AG09309 (cell line): ENCODE results near the gene BAIAP2L2.
"Not testable (repeated sequence)": the region's sequence is repeated elsewhere in the genome, so short reads cannot be mapped to it uniquely, and the experiment has no call there.

Experiments
- DNase-seq: peaks from one replicate; pipeline ENCODE4 v3.0.0-alpha.2; 2010; ENCODE audit warnings: low read depth
- H3K4me3 ChIP-seq: 2 replicates; pipeline ENCODE4 v1.5.1; 2011; ENCODE audit warnings: mild to moderate bottlenecking, low read depth, low read length, moderate library complexity; ENCODE audit not compliant: control insufficient read depth
- TF ChIP-seq, protein P1 (sequence below): IDR thresholded peaks from 2 replicates; pipeline ENCODE4 v1.5.1; 2011; ENCODE audit warnings: mild to moderate bottlenecking, low read depth, low read length, inconsistent platforms; ENCODE audit not compliant: insufficient read depth, control insufficient read depth; ENCODE audit errors: missing control alignments

The BAIAP2L2 gene, protein sequence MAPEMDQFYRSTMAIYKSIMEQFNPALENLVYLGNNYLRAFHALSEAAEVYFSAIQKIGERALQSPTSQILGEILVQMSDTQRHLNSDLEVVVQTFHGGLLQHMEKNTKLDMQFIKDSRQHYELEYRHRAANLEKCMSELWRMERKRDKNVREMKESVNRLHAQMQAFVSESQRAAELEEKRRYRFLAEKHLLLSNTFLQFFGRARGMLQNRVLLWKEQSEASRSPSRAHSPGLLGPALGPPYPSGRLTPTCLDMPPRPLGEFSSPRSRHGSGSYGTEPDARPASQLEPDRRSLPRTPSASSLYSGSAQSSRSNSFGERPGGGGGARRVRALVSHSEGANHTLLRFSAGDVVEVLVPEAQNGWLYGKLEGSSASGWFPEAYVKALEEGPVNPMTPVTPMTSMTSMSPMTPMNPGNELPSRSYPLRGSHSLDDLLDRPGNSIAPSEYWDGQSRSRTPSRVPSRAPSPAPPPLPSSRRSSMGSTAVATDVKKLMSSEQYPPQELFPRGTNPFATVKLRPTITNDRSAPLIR

DNA sequence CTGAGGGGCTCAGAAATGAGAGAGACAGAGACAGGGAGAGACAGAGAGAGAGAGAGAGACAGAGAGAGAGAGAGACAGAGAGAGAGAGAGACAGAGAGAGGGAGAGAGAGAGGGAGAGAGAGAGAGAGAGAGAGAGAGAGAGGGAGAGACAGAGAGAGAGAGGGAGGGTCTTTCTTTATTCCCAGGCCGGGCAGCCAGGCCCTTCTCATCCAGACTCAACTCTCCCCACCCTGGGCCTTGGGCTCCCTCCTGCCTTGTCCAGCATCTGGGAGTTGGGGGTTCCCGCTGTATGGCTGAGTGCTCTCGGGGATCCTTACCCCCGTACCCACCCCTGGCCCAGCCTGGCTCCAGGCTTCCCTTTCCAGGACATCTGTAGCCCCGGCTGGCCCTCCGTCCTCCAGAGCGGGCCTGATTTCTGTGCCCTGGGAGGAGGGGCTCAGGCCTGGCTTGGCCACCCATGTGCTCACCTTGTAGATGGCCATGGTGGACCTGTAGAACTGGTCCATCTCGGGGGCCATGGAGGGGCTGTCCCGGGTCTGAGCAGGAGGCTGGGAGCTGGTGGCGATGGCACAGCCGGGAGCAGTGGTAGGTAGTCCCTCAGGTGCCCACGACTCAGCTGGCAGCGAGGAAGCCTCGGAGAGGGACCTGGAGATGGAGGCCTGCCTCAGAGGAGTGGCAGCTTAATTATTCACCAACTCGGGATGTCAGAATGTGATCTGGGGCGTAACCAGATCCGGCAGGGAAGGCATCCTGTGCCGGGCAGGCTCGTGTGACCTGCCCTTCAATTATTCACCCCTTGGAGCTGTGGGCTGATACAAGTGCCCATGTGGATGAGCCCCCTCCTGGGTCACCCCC lies at the start of gene BAIAP2L2:
Gene BAIAP2L2 (minus strand): TSS at position 677 of the 855 bp plus-strand sequence. CDS start 159 bp downstream, at position 518.
- no peak within 1 kb of the TSS for H3K4me3 ChIP-seq
- no peak for DNase-seq

DNA sequence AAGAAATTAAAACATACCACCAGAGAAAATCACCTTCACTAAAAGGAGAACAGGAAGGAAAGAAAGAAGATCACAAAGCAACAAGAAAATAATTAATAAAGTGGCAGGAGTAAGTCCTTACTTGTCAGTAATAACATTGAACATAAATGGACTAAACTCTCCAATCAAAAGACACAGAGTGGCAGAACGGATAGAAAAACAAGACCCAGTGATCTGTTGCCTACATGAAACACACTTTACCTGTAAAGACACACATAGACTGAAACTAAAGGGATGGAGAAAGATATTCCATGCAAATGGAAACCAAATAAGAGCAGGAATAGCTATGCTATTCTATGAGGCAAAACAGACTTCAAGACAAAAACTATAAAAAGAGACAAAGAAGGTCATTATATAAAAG lies 45.2 kb upstream of the BAIAP2L2 start:
- TF ChIP-seq, protein P1, sequence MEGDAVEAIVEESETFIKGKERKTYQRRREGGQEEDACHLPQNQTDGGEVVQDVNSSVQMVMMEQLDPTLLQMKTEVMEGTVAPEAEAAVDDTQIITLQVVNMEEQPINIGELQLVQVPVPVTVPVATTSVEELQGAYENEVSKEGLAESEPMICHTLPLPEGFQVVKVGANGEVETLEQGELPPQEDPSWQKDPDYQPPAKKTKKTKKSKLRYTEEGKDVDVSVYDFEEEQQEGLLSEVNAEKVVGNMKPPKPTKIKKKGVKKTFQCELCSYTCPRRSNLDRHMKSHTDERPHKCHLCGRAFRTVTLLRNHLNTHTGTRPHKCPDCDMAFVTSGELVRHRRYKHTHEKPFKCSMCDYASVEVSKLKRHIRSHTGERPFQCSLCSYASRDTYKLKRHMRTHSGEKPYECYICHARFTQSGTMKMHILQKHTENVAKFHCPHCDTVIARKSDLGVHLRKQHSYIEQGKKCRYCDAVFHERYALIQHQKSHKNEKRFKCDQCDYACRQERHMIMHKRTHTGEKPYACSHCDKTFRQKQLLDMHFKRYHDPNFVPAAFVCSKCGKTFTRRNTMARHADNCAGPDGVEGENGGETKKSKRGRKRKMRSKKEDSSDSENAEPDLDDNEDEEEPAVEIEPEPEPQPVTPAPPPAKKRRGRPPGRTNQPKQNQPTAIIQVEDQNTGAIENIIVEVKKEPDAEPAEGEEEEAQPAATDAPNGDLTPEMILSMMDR = no peak
- DNase-seq = no peak
- H3K4me3 ChIP-seq = no peak overlapping the region

More for the DNA sequence above, at the start of gene BAIAP2L2:
- TF ChIP-seq, protein P1 = no peak

DNA sequence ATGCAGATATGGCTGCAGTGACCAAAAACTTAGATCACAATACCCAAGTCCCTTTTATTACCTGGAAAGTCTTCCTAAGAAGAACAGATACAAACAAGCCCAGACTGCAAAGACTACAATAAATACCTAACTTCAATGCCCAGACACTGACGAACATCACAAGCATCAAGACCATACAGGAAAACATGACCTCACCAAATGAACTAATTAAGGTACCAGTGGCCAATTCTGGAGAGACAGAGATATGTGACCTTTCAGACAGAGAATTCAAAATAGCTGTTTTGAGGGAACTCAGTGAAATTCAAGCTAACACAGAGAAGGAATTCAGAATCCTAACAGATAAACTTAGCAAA lies 44.1 kb upstream of the BAIAP2L2 start:
- DNase-seq, H3K4me3 ChIP-seq: not testable (repeated sequence)

DNA sequence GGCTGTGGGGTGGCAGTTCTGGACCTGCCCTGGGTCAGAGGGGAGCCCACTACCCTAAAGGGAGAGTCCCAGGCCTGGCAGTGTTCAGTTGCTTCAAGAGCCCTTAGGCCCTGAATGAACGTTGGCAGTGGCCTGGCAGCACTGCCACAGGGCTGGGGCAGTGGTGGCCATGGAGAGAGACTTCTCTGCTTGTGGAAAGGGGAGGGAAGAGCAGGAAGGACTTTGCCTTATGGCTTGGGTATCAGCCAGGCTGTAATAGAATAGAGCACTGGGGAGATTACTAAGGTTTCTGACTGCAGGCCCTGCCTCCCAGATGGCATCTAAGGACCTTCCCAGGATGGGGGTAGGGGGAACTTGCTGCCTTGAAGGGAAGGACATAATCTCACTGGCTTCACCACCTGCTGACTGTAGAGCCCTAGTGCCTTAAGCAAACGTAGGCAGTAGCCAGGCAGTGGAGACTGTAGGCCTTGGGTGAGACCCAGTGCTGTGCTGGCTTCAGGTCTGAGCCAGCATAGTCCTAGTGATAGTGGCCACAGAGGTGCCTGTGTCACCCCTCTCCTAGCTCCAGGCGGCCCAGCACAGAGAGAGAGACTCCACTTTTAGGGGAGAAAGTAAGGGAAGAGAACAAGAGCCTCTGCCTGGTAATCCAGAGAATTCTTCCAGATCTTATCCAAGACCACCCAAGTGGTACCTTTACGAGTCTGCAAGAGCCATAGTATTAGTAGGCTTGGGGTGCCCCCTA lies 43.5 kb upstream of the BAIAP2L2 start:
- no peak for DNase-seq
- H3K4me3 ChIP-seq = no peak overlapping the region
- TF ChIP-seq, protein P1 = no peak

DNA sequence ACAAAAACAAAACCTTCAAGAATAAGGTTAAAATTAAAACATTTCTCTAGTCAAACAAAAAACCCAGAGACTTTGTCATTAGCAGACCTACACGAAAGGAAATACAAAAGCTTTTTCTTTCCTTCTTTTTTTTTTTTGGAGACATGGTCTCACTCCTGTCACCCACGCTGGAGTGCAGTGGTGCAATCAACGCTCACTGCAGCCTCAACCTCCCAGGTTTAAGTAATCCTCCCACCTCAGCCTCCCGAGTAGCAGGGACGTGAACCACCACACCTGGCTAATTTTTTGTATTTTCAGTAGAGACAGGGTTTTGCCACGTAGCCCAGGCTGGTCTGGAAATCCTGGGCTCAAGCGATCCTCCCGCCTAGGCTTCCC lies 40.6 kb upstream of the BAIAP2L2 start:
- TF ChIP-seq, protein P1 = no peak
- no peak for DNase-seq
- H3K4me3 ChIP-seq = no peak overlapping the region

DNA sequence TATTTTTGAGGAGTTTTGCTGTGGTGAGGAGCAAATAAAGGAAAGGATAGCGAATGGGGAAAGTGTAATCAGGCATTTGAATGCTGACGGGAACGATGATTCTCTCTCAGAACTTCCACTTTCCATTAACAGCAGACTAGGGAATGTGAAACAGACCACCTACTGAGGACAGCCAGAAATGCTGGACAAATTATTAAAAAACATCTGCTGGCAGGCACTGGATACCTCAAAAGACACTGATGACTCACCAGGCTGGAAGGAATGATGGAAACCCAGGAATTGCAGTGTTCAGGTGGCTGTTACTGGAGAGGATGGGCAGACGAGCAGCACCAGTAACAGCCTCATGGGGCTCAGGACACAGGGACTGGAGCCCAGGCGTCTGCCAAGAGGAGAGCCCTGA lies 37.8 kb upstream of the BAIAP2L2 start:
- H3K4me3 ChIP-seq = no peak overlapping the region
- DNase-seq = peak; percentile 27
- TF ChIP-seq, protein P1 = no peak

DNA sequence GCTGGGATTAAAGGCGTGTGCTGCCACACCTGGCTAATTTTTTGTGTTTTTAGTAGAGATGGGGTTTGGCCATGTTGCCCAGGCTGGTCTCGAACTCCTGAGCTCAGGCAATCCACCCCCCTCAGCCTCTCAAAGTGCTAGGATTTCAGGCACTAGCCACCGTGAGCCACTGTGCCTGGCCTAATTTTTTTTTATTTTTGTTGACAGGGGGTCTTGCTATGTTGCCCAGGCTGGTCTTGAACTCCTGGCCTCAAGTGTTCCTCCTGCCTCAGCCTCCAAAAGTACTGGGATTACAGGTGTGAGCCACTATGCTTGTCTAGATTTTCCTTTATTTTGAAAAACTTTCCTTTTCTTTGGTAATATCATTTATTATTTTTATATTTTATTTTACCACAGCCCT lies 35.7 kb upstream of the BAIAP2L2 start:
- not testable (repeated sequence) for DNase-seq, H3K4me3 ChIP-seq
